HG03575 (cell line): ENCODE measurements around the gene TM4SF4.

Experiments
- ATAC-seq: cut with Tn5 transposase; IDR thresholded peaks from one replicate; pipeline ENCODE4 v1.9.1; 2021; ENCODE audit not compliant: unreplicated experiment, insufficient number of reproducible peaks, low FRiP score; ENCODE audit errors: extremely low read depth

Gene TM4SF4

DNA sequence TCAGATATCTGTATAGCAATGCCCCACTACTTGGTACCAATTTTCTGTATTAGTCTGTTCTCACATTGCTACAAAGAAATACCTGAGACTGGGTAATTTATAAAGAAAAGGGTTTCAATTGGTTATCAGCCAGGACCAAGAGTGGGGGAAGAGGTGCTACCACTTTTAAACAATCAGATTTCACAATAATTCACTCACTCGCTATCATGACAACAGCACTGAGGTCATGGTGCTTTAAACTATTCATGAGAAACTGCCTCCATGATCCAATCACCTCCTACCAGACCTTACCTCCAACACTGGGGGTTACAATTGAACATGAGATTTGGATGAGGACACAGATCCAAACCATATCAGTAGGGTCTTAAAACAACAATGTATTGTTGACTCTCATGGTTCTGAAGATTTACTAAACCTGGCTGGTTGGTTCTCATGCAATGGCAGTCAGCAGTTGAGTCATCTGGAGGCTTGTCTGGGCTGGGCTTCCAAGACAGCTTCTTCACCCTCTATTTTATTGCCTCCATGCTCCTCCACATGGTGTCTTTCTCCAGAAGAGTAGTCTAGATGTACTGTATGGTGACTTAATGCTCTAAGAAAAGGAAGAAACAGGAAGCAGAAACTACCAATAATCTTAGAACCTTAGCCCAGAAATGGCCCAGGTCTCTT lies 21.2 kb upstream of the TM4SF4 start:
- ATAC-seq: no peak

- no peak for ATAC-seq
Measured at GRCh38 chr3:149454746-149455145, 19.8 kb upstream of the TM4SF4 start.

- ATAC-seq: no peak
Measured at GRCh38 chr3:149455366-149455765, 19.1 kb upstream of the TM4SF4 start.

- ATAC-seq: no peak
Measured at GRCh38 chr3:149455989-149456388, 18.5 kb upstream of the TM4SF4 start.

DNA sequence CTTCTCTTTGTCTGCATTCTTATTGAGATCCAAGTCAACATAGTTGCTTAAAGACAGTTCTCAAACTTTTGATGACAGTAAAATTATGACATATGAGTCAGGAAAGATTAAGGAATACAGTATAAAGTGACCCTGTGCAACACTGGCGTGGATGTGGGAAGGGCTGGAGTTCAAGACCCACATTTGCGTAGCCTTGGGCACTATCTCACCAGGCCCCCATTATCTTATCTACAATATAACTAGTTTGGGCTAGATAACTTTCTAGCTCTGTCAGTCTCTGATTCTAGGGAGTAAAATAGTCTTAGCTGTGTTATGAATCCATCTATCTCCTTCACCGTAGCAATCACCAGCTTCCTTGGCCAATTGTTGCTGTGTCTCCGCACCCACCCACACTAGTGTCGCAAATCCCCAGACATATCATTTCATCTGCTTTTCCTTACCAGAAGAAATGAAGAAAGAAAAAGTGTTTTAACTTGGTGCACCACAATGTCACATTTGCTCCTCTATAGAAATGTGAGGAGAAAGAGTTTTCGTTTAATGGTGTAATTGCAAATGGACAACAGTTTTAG lies 14.9 kb upstream of the TM4SF4 start:
- ATAC-seq: no peak

DNA sequence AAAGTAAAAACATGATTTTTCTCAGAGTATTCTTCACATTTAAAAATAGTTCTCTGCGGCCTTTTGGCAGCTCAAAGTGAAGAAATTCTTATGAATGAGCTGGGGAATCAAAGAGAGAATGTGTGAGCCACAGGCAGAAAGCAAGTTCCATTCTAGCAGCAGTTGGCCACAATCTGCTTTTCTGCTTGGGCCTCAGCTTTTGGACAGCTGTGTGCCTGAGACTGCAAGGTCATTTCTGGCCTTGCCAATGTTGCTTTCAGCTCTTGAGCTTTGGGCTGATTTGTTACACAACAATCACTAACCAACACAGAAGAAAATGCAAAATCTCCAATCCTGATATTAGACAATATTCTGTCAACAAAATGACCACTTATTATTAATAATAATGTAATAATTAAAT lies 14.4 kb upstream of the TM4SF4 start:
- ATAC-seq: no peak

DNA sequence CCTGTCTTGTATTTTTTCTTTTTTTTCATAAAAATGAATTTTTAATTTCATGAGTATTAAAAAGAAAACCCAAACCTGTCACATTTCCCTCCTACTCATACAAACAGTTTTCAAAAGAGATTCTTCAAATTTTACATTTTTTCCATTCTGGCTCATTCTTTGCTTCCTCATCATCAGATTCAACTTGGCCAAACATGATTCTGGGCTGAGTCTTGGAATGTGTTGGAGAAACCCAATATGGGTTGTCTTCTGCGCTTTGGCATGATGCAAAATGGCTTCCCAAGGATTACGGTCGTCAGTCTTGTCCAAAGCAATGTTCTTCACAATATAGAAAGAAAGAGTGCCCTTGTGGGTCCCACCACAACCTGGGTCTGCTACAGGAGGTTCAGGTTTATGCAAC lies 12.4 kb upstream of the TM4SF4 start:
- no peak for ATAC-seq

GRCh38 chr3:149462581-149463011 lies 11.9 kb upstream of the TM4SF4 start:
- ATAC-seq: no peak

DNA sequence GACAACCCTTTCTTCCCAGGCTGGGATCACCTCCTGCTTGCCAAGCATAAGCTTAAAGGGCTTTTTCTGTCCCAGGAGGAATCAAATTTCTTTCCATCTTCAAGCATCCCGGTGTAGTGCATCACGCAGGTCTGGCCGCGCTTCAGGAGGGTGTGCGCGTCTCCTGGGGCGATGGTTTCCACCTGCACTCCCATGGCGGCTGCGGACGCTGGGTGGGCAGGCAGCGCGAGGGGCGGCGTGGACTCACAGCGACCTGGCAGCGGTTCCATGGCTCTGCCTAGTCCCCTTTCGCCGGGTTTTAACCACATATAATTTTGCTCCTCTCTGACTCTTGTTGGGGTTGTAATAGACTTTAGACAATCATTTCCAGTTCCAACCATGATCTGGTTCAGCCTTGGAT lies 10.6 kb upstream of the TM4SF4 start:
- no peak for ATAC-seq

DNA sequence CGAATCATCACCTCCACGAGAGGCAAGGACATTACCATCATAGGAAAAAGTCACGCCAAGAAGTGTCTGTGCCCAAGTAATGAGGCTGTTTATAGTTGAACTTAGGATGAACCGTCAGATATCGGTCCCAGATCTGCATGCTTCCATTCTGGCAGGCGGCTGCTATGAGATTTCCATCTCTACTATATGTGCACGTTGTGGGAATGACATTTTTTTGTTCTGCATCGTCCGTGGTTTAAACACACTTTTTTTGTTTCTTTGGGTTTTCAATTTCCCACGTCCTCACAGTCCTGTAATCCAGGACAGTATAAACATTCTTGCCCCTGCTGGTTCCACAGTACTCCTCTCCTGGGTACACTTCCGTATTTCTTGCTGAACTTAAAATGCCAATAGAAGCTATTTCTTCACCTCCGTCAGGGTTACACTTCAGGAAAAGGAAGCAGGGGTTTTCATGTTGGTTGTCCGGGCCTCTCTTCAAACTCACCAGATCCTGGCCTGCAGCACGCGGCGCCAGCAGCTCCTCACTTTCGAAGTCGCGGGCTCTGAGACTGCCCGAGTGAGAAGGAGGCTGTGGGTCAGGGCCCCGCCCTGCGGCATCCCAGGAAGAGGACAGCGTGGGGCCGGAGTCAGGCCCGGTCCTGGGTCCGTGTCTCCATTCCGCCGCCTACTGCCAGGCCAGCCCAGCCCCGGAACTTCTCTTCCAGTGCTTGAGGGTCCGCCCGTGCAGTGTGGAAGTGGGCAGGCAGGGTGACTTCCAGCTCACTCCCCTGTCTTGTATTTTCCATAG lies 9.8 kb upstream of the TM4SF4 start:
- ATAC-seq: no peak

DNA sequence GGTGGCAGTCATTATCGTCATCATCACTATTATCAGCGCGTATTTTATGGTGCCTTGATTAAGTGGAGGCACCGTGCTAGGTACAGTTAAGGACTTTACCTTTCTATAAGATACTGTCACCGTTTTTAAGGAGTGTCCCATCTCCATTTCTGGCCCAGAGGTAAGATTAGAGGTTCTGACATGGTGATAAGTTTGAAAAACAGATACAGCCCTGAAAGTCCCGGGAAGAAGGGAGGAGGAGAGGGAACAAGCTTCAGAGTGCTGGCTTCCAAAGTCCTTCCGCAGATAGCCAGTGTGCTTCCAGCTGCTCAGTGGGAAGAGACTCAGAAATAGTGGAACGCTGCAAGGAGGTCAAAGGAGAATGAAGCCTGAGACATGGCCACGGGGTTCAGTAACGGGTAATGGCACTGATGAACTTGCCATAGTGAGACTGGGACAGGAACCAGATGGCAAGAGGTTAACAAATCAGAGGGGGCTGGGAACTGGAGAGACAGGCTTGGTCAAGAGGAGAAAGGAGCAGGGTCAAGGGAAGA lies 9.1 kb upstream of the TM4SF4 start:
- no peak for ATAC-seq

DNA sequence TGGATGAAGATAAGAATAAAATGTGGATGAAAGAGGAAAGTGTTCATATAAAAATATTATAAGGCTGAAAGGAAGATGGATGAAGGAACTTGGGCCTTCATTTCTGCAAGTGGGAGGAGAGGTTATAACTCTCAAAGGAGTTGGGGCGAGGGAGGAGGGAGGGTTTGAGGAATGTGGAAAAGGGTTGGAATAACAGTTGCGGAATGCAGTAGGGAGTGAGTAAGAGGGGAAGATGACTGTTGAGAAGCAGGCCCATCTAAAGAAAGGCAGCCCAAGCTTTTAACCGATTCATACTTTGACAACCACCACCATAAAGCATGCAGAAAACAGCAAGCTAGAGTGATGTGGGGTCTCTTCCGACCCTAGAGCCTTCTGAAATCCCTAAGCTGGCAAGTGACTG lies 8.3 kb upstream of the TM4SF4 start:
- ATAC-seq: no peak

- peak; percentile 97 for ATAC-seq
Measured at GRCh38 chr3:149468504-149469212, 5.8 kb upstream of the TM4SF4 start.

- no peak for ATAC-seq
Measured at GRCh38 chr3:149470381-149470780, 4.1 kb upstream of the TM4SF4 start.

DNA sequence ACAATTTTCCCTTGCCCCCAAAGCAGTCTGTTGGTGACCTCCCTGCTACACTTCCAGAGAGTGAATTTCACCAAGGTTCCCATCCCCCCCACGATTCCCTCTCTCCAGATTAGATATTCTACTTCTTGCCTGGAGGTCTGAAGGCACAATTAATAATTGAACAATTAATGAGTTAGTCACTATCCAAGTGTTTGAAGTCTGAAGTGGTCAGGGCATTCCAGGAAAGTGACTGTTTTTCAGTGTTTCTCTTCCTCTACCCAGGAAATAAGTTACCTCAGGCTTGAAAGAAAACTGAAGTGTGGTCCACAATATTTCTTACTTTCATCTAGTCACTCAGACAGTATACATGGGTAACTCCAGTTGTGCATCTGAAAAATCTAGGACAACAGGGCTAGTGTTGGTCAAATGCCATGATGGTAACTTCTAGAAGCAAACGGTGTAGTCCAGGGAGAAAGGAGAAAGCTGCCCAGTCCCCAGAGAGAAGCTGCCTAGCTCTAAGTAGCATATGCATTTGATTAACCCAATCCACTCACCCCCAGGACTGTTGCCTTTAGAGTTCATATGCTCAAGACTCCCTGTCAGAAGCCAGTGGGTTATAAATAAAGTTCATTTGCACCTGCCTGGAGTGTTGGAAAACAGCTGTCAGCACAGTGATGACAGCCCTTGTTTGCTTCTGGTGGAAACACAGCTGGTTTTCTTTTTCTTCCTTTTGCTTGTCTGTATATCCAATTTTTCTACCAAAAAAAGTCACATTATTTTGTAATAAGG lies 2.3 kb upstream of the TM4SF4 start:
- ATAC-seq: no peak

- ATAC-seq: no peak
Measured at GRCh38 chr3:149473357-149474249, 894 bp upstream of the TM4SF4 start.

- no peak for ATAC-seq
Measured at GRCh38 chr3:149475451-149476060, 1.1 kb downstream of the TM4SF4 start.
